ENCODE data around the gene ZBTB40. TPM values are rescaled to one million over a fixed set of nuclear protein-coding genes. Genes with fewer than 3 reads are reported as not detected.
A peak's percentile ranks its signal among the peaks of the same experiment; 100 is the strongest.

ZBTB40 gene
- total and polyA plus RNA-seq, 9 of the 15 experiments (the other 6 are each of a cell fraction or from before 2014, with no cell fraction given): 2.6 to 26.0 (median 18.8) TPM

GRCh38 chr1:22535399-22535798 is 83.7 kb downstream of the ZBTB40 start:
- no peaks in the 10 kb centered on the region for H3K79me2 ChIP-seq (ENCODE audit: control insufficient read depth, insufficient read depth, low read length)
- intact Hi-C loops (cut with micrococcal nuclease): loop anchor here (10.0 kb wide), 1 partner anchor 111 kb away; no protein-coding TSS in a partner anchor
- ChIA-PET POLR2A (interaction anchor here (0.6 kb wide), 1 partner anchor 128 kb away, joined by 3 read pairs; no protein-coding TSS in a partner anchor), CTCF (ENCODE audit: low intra/inter-chr PET ratio) (no interaction called here)
- H2AFZ ChIP-seq (ENCODE audit: low read depth, low read length): no peak overlapping the region
- no peaks in the 10 kb centered on the region for H3K36me3 ChIP-seq (ENCODE audit: control insufficient read depth, insufficient read depth, low read length)
- no peaks in the 10 kb centered on the region for H3K9me3 ChIP-seq (replicated peaks; ENCODE audit: control insufficient read depth, insufficient read depth, low read depth, low read length)
- H3K4me3 ChIP-seq: no peak overlapping the region
- H3K9ac ChIP-seq (ENCODE audit: insufficient read depth in 1 of 2, low read depth in 2 of 2, low read length in 2 of 2): 0 out of 4 replicates have a peak overlapping the region, but pooled peaks of 1 of the 2 experiments have one; percentile 21
- no peak for DNase-seq (ENCODE audit: extremely low read depth in 1 of 4, low spot score in 3 of 4)
- no peak for TF ChIP-seq SPI1 (IDR thresholded peaks at IDR 0.05; ENCODE audit: borderline replicate concordance, low read depth, low read length)
- no peak for TF ChIP-seq CEBPG (CRISPR knock-in tag; IDR thresholded peaks at IDR 0.05)
- no peak for TF ChIP-seq CEBPG (tag; conservative IDR thresholded peaks at IDR 0.05 in 1 of 2, IDR thresholded peaks at IDR 0.05 in 1 of 2)
- TF ChIP-seq MYNN (IDR thresholded peaks at IDR 0.05): no peak
- TF ChIP-seq MYNN (CRISPR knock-in tag; IDR thresholded peaks at IDR 0.05): no peak
- TF ChIP-seq SAFB2 (IDR thresholded peaks at IDR 0.05; ENCODE audit: borderline replicate concordance, low read depth, low read length, severe bottlenecking): no peak
- no peak for TF ChIP-seq MAZ (CRISPR knock-in tag; conservative IDR thresholded peaks at IDR 0.05 in 1 of 2, IDR thresholded peaks at IDR 0.05 in 1 of 2)
- BruUV-seq (replicated peaks): no TSS peak
- 0 out of 2 replicates have a peak, but pooled peaks cover 5% of the 10 kb centered on the region for H4K20me1 ChIP-seq (replicated peaks; ENCODE audit: control insufficient read depth, insufficient read depth, low read length)
- H3K4me1 ChIP-seq (replicated peaks in 1 of 2; ENCODE audit: control insufficient read depth in 2 of 2, insufficient read depth in 2 of 2, low read length in 2 of 2): peaks cover 7 to 11% of the 10 kb centered on the region in 2 experiments; a peak in 2 of 5 replicates
- no peak for FAIRE-seq
- peaks cover 0 to 29% of the 10 kb centered on the region in 2 experiments; a peak in 2 of 5 replicates for H3K27me3 ChIP-seq (ENCODE audit: control insufficient read depth in 2 of 2, insufficient read depth in 2 of 2, low read length in 2 of 2)
- no peak overlapping the region for H3K27ac ChIP-seq (ENCODE audit: extremely low read depth, low read depth, low read length)
- H3K9me1 ChIP-seq (ENCODE audit: control insufficient read depth, insufficient read depth, low read length): no peaks in the 10 kb centered on the region
- no peak overlapping the region for H3K4me2 ChIP-seq (ENCODE audit: insufficient read depth, low read length)
- 34% methylated on average over 6 of the region's 6 CpGs for WGBS (ENCODE audit: insufficient coverage, low coverage, missing lambda C conversion rate)
- ATAC-seq: no peak
- in situ Hi-C loops (cut with MboI): no loop called here

Data from K562 (cell line).